Islet precursor cell (in vitro differentiated cells): Measurements from ENCODE around the gene WDCP.
"Not testable (repeated sequence)": the region's sequence is repeated elsewhere in the genome, so short reads cannot be mapped to it uniquely, and the experiment has no call there.

Experiments
- DNase-seq: peaks from one replicate; pipeline ENCODE4 v3.0.0-alpha.2; 2018

WDCP gene

GRCh38 chr2:24046930-24047702 lies at the start of gene WDCP:
WDCP (minus strand) TSS chr2:24047391; CDS start chr2:24039494, 7,897 bp downstream.
- peak; percentile 99 for DNase-seq

- not testable (repeated sequence) for DNase-seq
Observed at GRCh38 chr2:24095171-24095677, 48.0 kb upstream of the WDCP start.

GRCh38 chr2:24093270-24093669 lies 46.1 kb upstream of the WDCP start:
- DNase-seq, result not testable (repeated sequence)

GRCh38 chr2:24088821-24089359 lies 41.7 kb upstream of the WDCP start:
- DNase-seq, result no peak

GRCh38 chr2:24087032-24087431 lies 39.8 kb upstream of the WDCP start:
- DNase-seq, result no peak

GRCh38 chr2:24086241-24086640 lies 39.0 kb upstream of the WDCP start:
- no peak for DNase-seq

- DNase-seq, result no peak
Observed at GRCh38 chr2:24085200-24085489, 38.0 kb upstream of the WDCP start.

- DNase-seq, result peak; percentile 96
Observed at GRCh38 chr2:24084386-24085199, 37.4 kb upstream of the WDCP start, which contains the start of gene TP53I3. TP53I3 (minus strand) TSS chr2:24084834; CDS start chr2:24084326, 508 bp downstream.

GRCh38 chr2:24083567-24084385 lies 36.6 kb upstream of the WDCP start:
- DNase-seq, result peak; percentile 97

- no peak for DNase-seq
Observed at GRCh38 chr2:24082787-24083566, 35.8 kb upstream of the WDCP start.

GRCh38 chr2:24080701-24081100 lies 33.5 kb upstream of the WDCP start:
- DNase-seq, result no peak

- no peak for DNase-seq
Observed at GRCh38 chr2:24077879-24078278, 30.7 kb upstream of the WDCP start.

- DNase-seq, result no peak
Observed at GRCh38 chr2:24077535-24077877, 30.3 kb upstream of the WDCP start.

GRCh38 chr2:24076849-24077534 lies 29.8 kb upstream of the WDCP start:
- no peak for DNase-seq

- peak; percentile 100 for DNase-seq
Observed at GRCh38 chr2:24075915-24076848, 29.0 kb upstream of the WDCP start, which contains the start of gene SF3B6. SF3B6 (minus strand) TSS chr2:24076326; CDS start chr2:24076229, 97 bp downstream.

- DNase-seq, result no peak
Observed at GRCh38 chr2:24075259-24075658, 28.1 kb upstream of the WDCP start.

- no peak for DNase-seq
Observed at GRCh38 chr2:24073816-24074215, 26.6 kb upstream of the WDCP start.

GRCh38 chr2:24072259-24072658 lies 25.1 kb upstream of the WDCP start:
- DNase-seq, result no peak

GRCh38 chr2:24065341-24065740 lies 18.1 kb upstream of the WDCP start:
- no peak for DNase-seq
